Stimulated activated CD4-positive, alpha-beta T cell treated with anti-CD3 and anti-CD28 coated beads, Interleukin-12 subunit alpha, Interleukin-12 subunit beta, amount 100 ng/mL, for 4 hours (primary cell): ENCODE results near the gene SLC5A6.

Experiments
- DNase-seq: peaks from one replicate; pipeline ENCODE4 v3.0.0-alpha.2; 2020

SLC5A6 gene

DNA sequence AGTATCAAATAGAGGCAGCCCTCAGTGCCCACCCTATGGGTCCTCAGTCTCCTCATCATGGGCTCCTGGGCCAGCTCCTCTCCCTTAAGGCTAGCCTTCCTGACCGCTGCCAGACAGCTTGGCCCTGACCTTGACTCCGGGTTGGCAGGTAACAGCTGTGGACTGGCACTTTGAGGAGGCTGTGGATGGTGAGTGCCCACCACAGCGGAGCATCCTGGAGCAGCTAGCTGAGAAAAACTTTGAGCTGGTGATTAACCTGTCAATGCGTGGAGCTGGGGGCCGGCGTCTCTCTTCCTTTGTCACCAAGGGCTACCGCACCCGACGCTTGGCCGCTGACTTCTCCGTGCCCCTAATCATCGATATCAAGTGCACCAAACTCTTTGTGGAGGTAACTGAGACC is 24.1 kb upstream of the SLC5A6 start:
- DNase-seq = no peak

DNA sequence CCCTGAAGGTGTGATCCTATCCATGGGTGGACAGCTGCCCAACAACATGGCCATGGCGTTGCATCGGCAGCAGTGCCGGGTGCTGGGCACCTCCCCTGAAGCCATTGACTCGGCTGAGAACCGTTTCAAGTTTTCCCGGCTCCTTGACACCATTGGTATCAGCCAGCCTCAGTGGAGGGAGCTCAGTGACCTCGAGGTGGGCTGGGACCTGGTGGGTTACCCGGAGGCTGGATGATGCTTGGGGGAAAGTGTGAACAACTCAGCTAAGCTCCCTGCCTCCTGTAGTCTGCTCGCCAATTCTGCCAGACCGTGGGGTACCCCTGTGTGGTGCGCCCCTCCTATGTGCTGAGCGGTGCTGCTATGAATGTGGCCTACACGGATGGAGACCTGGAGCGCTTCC is 21.3 kb upstream of the SLC5A6 start:
- DNase-seq = no peak

DNA sequence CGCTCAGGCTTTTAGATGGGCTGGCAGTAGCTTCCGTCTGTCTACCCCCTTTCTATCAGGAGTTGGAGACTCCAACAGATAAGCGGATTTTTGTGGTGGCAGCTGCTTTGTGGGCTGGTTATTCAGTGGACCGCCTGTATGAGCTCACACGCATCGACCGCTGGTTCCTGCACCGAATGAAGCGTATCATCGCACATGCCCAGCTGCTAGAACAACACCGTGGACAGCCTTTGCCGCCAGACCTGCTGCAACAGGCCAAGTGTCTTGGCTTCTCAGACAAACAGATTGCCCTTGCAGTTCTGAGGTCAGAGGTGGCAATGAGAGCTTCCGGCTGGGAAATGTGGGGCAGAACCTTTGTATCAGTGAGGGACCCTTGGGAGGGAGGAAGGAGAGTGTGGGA is 19.9 kb upstream of the SLC5A6 start:
- DNase-seq = no peak

DNA sequence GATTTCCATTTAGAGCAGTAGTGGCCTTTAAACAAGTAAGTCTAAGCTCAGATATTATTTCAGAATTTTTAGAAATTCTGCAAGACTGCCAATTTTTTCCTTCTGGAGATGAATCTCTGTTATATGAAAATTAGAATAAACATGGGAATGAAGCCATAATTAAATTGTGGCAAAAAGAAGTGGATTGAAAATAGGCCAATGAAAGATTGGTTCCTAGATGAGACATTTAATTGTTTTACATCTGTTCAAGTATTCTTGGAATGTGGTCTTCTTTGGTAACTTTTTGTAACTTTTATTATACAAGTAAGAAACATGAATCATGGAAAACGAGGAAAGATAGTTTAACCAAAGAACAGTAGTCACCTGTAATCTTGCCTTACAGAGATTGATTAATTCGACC is 15.4 kb upstream of the SLC5A6 start:
- DNase-seq = no peak

DNA sequence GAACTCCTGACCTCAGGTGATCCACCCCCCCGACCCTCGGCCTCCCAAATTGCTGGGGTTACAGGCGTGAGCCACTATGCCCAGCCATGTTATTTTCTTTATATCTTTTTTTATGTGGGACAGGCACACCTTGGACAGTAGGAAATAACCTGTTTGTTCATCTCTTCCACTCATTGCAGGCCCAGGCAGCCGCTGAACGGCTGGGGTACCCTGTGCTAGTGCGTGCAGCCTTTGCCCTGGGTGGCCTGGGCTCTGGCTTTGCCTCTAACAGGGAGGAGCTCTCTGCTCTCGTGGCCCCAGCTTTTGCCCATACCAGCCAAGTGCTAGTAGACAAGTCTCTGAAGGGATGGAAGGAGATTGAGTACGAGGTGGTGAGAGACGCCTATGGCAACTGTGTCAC is 13.5 kb upstream of the SLC5A6 start:
- no peak for DNase-seq

DNA sequence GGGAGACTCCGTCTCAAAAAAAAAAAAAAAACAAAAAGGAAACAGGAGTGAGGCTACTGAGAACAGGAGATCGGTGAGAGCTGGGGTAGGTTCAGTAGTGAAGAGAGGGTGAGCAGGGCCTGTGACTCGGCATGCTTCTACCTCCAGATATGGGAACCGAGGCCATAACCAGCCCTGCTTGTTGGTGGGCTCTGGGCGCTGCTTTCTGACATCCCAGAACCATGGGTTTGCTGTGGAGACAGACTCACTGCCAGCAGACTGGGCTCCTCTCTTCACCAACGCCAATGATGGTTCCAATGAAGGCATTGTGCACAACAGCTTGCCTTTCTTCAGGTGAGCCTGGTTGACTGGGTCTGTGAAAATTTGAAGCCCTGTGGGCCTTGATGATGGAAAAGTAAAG is 11.3 kb upstream of the SLC5A6 start:
- DNase-seq = no peak

DNA sequence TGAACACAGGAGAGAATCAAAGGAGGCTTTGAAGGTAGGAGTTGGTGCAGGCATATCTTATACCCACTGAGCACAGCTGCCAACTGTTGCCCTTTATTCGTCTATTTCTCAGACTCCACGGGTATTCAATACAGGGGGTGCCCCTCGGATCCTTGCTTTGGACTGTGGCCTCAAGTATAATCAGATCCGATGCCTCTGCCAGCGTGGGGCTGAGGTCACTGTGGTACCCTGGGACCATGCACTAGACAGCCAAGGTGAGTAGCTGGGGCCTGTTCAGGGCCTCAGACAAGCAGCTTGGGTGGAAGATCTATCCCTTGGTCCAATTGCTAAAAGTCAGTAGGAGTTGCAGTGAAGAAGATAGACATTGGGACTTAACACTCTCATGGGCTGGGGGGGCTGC is 10.3 kb upstream of the SLC5A6 start:
- no peak for DNase-seq

DNA sequence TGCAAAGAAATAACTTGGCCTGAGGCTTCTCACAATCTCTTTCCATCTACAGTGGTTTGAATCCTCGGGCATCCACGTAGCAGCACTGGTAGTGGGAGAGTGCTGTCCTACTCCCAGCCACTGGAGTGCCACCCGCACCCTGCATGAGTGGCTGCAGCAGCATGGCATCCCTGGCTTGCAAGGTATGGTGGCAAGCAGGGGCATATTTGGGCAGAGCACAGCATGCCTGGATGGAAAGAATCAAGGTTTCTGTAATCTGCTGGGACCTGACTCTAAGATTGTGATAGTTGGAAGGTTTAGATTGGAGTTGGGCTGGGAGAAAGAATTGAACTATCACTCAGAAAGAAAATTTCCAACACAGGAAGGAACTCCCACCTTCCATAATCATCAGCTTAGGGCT is 9.1 kb upstream of the SLC5A6 start:
- DNase-seq = no peak

DNA sequence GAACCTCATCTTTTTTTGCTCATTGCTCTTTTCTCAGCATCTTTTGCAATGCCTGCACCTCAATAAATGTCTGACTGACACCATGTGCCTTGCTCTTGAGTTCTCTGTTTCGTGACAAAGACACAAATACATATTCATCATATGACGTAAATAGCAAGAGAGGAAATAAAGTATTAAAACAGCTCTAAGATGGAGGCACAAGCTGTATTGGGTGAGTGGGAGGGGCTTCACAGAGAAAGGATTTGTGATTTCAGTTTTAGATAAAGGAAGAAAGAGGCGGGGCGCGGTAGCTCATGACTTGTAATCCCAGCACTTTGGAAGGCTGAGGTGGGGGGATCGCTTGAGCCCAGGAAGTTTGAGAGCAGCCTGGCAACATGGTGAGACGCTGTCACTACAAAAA is 8.0 kb upstream of the SLC5A6 start:
- no peak for DNase-seq

DNA sequence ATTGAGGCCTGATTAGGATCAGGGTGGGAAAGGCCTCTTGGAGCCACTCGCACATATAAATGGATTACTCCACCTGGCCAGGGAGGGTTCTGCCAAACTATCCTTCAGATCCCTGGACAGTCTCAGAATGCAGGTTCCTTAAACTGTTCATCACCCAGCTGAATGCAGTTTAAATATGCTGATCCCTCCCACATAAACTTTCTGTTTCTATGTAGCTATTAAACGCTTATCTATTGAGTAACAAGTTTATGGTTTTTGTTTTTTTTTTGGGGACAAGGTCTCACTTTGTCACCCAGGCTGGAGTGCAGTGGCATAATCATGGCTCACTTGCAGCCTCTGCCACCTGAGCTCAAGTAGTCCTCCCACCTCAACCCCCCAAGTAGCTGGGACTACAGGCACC is 7.0 kb upstream of the SLC5A6 start:
- DNase-seq = no peak

DNA sequence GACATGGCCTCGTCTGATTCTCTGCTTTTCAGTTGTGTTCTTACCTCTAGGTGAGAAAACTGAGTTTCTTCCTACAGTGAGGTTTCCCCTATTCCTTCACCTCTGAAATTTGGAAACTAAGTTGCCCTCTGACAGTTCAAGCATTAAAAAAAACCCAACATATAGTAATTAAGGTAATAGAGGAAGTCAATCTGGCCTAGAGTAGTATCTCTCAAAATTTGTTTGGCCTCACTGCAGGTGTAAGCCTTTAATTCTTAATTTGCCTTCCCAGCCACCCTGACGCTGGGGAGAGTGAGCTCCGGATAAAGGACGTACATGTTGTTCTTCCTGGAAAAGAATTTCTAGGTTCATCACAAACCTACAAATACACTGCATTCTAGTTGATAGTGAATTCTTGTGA is 6.5 kb upstream of the SLC5A6 start:
- DNase-seq = no peak

DNA sequence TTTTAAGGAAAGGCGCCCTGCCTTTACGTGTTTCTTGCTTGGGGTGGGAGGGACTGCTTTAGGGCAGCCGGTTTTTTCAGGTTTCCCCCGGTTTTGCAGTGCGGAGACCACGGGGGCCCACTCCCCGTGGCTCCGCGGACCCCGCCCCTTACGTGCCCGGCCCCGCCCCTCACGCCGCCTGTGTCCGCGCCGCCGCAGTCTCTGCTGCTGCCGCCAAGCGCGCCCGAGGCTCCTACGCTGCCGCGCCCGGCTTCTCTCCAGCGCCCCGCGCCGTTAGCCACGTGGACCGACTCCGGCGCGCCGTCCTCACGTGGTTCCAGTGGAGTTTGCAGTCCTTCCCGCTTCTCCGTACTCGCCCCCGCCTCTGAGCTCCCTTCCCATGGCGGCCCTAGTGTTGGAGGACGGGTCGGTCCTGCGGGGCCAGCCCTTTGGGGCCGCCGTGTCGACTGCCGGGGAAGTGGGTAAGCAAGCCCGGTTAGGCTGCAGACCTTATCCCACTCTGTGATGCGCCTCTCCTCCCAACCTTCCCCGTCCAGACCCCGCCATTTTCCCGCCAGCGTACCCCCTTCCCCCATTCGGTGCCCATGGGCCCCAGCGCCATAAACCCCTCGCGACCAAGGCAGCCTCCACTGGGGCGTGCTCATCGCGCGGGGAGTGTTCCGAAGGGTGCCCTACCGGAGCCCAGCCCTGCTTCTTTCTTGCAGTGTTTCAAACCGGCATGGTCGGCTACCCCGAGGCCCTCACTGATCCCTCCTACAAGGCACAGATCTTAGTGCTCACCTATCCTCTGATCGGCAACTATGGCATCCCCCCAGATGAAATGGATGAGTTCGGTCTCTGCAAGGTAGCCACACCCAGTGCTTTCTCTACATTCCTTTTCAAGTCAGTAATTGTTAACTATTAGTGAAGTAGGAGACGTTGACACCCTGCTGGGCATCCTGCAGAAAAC is 5.4 kb upstream of the SLC5A6 start, which contains the start of gene CAD:
Gene CAD, plus strand, starts transcription at position 197 of the 949 bp plus-strand sequence. Its CDS starts 183 bp downstream, at position 380.
- peak; percentile 93 for DNase-seq

DNA sequence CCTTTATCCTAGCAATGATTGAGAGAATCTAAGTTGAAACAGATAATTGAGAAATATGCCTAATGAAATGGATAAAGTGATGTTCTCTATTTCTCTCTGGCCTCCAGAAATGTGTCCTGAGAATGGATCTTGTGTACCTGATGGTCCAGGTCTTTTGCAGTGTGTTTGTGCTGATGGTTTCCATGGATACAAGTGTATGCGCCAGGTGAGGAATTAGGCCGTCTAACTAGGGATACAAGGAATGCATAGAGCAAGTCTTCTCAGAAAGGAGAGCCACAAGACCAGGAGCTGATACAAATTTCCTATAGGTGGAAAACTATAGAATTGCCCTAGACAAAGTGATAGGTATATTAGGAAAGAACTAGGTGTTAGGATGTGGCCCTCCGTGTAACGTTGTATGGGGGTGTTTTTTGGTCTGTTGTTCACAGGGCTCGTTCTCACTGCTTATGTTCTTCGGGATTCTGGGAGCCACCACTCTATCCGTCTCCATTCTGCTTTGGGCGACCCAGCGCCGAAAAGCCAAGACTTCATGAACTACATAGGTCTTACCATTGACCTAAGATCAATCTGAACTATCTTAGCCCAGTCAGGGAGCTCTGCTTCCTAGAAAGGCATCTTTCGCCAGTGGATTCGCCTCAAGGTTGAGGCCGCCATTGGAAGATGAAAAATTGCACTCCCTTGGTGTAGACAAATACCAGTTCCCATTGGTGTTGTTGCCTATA is 4.5 kb upstream of the SLC5A6 start:
- DNase-seq = no peak

DNA sequence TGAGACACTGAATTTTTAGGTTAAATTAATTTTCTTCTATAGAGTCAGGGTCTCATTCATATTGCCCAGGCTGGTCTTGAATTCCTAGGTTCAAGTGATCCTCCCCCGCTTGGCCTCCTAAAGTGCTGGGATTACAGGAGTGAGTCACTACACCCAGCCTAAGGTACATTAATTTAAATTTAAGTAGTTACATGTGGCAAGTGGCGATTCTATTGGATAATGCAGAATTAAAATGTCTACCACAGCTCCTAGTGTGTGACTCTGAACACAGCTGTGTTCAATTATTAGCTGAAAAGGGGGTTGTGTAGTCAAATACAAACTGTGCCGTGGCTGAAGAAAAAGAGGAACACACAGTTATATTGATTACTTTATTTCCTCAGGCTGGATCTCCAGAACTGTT is 2.9 kb upstream of the SLC5A6 start:
- no peak for DNase-seq

DNA sequence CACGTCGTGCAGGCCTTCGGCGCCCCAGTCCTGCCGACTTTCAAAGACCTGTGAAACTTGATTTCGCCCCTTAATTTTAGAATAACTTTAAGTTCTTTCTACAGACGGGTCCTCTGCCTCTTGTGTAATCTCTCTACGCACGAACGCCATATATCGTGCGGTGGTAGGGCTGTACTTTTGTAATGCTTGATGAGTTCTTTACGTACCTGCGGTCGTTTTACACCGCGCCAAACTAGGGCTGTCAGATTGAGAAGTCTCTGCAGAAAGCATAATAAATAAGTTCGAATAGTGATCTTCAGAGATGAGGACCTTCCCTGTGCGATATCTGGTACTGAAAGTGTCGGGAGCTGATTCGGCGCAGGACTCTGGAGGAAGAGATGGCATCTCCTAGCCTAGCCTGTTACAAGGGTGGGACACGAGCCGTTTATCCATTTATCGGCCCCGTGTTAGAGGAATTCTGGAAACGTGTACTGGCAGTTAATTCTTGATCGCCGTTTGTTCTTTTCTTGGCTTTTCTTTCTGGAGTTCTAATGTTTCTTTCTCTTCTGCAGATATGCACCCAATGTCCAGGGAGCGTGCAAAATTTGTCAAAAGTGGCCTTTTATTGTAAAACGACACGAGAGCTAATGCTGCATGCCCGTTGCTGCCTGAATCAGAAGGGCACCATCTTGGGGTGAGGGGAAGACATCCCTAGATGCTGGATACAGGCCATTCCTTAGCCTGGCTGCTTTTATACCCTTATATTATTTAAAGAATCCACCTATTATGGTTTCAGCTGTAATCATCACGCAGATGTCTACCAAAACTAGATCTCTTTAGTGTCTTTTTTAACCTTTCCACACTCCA is 781 bp upstream of the SLC5A6 start:
- DNase-seq = no peak

DNA sequence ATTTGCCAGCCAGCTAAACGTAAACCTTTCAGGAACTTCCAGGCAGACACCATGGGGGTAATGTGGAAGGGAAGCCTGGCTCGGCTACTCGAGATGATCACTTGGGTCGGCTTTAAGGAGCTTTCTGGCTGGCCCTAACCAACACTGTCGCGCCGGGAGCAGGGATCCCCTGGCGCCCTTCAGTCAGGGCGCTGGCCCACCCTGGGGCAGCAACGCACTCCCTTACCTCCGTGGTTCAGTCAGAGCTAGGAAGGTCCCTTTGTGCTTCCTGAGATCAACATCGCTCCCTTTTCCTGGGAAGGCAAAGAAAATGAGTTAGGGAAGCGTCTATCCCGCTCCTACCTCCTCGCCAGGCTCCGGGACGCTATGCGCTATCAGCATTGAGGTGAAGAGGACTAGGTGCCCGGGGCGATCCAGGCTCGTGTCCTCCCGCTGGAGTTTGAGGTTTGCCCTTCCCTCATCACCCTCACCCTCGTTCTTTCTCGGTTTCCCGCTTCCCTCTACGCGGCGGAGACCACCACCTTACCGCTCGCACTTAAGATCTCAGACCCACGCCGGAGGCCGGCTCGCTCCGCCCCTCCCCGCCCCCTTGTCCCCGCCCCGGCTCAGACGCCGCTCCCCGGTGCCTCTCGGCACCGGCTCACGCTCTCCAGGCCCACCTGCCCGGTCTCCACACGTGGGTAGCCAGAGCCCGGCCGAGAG is 676 bp downstream of the SLC5A6 start:
- peak; percentile 80 for DNase-seq

DNA sequence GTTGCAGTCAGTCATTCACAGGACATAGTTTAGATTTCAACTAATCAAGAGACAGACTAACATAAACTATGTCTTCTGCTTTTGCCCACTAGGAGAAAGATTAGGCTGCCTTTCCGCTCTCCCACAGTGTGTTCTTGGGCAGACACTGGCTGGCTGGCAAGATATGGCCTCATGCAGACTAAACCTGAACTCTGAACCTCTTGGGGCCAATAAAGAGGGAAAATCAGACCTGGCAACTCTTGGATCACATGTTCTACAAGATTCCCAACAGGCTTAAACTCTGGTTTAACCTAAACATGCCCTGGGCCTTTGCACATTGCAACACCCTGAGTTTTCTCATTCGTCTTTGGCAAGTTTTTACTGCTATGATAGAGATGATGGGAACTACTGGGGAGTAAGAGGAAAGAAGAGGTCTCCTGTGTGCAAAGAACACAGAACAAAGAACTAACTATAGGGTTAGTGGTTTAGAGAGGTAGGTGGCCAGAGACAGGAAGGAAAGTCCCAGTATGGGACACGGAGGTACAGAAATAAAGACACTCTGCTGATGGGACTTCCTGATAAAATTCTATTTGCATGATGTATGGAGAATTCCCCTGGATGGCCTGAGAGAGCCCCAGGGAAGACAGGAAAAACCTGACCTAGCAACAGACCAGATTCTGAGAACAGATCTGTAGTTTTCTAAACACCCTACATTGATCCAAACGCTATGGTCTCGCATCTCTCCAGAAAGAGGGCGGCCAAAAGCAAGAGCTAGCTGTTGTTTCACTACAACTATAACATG is 2.3 kb downstream of the SLC5A6 start:
- no peak for DNase-seq

DNA sequence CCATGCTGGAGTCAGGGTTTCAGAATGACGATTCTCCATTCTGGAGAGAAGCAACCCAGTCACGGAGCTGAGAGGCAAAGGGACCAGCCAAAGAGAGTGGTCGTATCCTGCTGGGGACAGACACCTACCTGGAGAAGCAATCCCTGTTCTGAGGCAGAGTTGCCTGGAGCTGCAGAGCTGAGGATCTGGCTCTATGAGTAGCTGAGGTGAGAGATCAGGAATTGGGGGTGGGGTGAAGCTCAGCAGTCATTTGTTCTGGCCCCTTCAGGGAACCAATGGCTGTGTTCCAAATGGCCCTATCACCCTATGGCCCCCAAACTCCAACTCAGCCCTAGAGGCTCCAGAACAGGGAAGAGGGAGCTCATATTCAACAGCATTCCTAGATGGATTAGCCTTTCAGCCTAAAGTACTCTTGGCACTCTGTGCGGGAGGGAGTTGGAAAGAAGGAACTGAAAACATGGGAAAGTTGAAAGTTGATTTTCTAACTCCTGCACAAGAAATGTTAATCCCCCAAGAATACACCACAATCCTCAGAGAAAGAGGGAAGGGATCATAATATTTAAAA is 3.5 kb downstream of the SLC5A6 start:
- no peak for DNase-seq

DNA sequence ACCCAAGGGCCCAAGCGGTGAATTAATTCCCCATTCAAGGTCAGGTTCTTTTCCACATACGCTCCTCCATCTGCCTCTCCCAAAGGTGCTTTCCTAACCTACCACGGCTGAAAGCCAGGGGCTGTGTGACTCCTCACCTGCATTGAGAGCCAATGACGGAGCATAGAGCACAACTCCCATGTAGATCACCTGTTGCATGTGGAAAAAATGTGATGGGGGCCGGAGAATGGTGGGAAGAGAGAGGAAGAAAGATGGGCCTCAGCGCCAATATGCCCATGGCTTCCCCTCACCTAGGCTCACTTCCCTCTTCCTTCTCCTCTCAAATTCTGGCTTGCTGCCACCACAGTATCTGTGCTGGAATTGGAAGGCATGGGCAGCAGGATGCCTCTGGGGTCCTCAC is 5.7 kb downstream of the SLC5A6 start:
- DNase-seq = no peak

DNA sequence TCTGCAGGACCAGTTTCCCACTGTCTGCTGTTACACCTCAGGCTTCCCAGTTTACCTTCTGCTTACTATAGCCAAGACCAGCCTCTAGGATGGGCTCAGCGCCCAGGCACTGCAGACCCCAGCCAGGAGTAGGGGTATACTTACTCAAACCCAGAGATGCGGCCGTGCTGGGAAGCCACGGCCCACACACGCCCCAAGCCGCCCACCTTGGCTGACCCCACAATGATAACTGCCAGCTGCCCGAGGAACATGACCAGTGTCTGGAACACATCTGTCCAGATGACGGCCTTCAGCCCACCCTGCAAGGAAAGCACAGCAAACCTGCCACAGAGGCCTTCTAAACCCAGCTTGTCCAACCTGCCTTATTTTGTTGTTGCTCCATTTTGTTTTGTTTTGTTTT is 6.9 kb downstream of the SLC5A6 start:
- DNase-seq = no peak

DNA sequence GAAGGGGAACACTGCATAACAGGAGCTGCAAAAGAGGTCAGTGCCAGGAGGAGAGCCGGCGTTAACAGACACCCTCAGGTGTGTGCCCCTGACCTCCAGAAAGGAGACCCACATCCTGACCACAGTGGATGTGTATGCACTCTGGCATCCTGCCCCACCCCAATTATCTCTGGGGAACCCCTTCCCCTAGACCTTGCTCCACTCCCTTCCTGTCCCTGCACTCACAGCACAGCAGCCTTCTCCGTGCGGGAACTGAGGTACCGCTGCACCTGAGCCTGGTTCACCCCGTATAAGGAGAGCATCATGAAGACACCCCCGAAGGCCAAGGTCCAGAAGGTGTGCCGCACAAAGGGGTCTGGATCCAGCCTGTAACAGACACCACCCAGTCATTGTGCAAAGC is 7.5 kb downstream of the SLC5A6 start:
- DNase-seq = no peak

DNA sequence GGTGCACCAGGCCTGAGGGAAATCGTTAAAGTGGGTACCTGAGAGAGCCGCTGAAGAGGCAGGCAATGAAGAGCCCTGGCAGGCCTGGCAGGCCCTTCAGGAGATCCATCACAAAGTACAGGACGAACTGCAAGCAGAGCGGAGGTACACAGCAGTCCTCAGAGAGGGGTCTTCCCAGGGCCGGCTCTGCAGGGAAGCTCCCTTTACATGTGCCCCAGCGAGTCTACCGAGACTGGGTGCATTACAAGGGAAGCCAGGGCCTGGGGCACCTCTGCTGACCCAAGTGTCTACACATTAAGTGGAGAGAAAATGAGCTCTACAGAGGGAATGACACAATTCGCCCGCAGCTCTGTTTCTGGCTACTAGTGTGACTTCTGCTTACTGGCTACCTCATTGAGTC is 8.3 kb downstream of the SLC5A6 start:
- no peak for DNase-seq
